GM18868 (cell line): ENCODE results near the gene RHO.

Experiments
- ATAC-seq: cut with Tn5 transposase; IDR thresholded peaks from one replicate; pipeline ENCODE4 v1.9.1; 2021; ENCODE audit warnings: mild to moderate bottlenecking, moderate library complexity; ENCODE audit not compliant: unreplicated experiment

Gene RHO

DNA sequence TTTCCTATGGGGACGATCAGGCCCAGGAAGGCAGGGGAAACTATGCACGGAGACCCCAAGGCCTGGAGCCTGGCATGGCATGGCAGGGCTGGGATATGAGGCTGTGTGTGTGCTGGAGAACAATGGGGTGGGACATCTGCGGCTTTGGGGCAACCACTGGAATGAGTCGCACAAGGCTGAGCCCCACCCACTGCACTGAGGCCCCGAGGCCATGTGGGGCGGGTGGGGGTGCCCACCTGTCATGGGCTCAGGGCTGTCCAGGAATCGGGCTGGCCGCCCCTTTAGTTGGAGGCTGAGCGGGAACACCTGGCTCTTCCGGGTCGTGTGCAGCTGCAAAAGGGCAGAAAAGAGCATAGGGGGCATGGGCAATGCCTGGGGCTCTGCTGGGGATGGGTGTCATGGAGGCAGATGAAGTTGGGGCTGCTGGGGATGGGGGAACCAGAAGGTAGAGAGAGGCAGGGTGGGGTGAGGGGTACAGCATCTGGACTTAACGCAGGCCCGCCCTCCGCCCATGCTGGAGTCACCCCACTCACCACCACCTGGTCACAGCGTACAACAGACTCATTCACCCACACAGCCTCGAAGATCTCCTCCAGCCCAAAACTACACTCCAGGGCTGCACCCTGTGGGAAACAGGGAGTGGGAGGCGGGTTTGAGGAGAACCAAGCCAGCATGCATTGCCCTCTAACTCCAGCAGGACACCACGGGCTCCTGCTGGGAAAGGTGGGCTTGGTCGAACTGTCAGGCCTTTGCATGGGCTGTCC, 47.0 kb downstream of the RHO start:
- ATAC-seq = no peak

- ATAC-seq = no peak
Observed at GRCh38 chr3:129575997-129576384, 47.6 kb downstream of the RHO start.

- peak; percentile 62 for ATAC-seq
Observed at GRCh38 chr3:129576514-129577352, 48.3 kb downstream of the RHO start.

DNA sequence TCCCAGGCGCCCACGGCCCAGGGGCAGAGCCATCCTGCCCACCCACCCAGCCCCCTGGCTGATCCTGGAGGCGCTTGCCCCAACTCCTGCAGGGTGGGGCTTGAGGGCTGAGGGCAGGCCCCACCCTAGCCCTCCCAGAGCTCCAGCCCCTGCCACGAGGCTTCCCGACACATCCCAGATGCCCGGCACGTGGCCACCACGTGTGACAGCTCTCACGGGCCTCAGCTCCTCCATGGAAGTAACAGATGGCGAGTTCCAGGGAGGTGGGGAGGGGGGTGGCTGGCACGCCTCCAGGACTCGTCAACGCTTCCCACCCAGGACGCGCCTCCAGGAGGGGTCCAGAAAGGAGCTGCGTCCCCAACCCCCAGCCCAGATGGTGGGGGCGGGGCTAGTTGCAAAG, 48.9 kb downstream of the RHO start:
- ATAC-seq = no peak

DNA sequence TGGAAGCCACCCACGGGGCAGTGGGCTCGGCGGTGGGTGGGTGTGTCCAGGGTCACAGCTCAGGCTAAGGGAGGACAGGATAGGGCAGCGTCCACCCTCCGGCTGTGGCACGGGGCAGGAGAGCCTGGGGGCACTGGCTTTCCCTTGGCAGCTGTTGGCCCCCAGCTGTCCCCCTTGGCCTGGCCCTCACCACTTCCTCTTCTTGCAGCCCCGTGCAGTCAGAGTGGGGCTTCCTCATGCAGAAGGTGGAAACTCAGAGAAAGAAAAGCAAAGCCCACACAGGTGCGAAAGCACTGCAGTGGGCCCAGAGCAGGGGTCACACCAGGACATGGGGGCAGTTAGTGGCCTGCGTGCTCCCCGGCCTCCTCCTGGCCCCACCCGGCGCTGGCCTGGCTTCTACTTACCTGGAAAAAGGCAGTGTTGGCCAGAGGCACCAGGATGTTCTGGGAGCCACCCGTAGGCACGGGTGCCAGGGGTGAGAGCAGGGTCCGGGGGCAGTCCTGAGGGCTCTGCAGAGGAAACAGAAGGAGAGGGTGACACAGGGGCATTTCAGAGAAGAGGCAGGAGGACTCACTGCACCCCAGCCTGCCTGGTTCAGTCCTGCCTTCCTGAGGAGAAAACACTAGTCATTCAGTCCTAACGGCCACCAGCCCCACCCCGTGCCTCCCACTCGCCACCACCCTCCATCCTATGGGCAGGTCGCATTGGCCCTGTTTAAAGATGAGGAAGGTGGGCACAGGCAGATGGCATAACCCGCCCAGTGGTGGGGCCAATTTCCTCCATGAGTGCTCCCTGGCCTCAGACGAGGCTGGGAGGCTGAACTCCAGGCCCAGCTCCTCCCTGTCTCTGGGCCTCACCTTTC, 49.7 kb downstream of the RHO start:
- ATAC-seq = peak; percentile 58

GRCh38 chr3:129579991-129580390, 51.6 kb downstream of the RHO start:
- ATAC-seq = no peak

DNA sequence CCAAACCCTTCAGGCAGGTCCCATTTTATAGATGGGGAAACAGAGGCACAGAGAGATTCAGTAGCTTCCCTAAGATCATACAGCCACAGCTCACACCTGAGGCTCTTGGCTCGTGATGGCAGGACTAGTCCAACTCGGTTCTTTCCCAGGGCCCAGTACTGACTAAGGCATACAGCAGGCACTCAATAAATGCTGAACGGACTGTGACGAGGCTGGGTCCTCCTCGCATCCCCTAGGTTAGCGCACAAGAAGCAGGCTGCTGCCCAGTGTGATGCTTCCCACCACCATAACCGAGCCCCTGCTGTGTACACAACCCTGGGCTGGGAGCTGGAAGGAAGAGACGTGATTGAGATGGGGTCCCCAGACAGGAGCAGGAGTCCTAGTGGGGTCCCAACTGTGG, 53.2 kb downstream of the RHO start:
- ATAC-seq = no peak

DNA sequence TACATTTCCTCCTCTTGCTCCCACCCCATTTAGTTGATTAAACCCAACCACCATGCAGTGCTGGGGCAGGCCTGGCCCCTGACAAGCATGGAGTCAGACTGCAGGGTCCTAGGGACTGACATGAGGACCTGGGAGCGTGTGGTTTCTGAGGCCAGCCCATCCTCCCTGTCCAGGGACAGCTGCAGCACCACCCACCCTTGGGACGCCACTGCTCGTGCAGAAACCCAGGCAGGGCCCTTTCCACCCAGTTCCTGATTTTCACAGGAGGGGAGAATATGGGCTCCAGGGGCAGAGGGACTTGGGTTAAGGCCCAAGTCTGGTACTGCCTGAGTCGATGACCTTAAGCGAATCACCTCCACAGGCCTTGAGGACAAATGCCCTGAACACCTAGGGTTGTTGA, 54.4 kb downstream of the RHO start:
- ATAC-seq = no peak

DNA sequence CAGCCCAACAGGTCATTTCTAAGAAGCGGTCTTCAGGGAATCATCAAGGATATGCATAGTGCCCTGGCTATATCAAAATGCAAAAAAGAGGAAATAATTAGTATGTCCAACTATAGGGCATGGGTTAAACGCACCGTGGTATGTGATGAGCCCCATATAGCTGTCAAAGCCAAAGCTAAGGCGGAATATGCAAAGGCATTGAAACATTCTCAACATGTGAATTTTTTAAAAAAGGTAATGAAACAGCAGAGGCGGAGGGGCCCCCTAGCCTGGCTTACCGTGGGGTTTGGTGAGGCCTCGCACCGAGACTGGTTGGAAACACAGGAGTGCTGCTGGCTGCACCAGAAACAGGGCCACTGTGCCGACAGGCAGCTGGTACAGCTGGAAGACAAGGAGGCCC, 54.9 kb downstream of the RHO start:
- ATAC-seq = no peak

- ATAC-seq = no peak
Observed at GRCh38 chr3:129584631-129585030, 56.2 kb downstream of the RHO start.
